Panc1 (cell line): ENCODE data around the gene FSHR. TPM values are rescaled to one million over a fixed set of nuclear protein-coding genes. Genes with fewer than 3 reads are reported as not detected.

Experiments
- ATAC-seq: fragments of 200-7000 bp; cut with Tn5 transposase; 2 replicates; pipeline ENCODE4 v1.9.1; 2020; ENCODE audit warnings: mild to moderate bottlenecking, moderate library complexity
- BruUV-seq: library from RNA; stranded (reverse); fragments of 400-500 nt; replicated peaks from 2 replicates; lab custom pipeline; 2021; lab: Mats Ljungman, UMichigan
- CTCF ChIA-PET: fragments of 300-600 bp; sonication (Branson Sonifier 250); formaldehyde crosslinking; loops from one replicate; lab custom pipeline; 2022; ENCODE audit warnings: antibody characterized with exemption; lab: Charles Lee
- POLR2A ChIA-PET: fragments of 300-600 bp; sonication (Branson Sonifier 250); formaldehyde crosslinking; loops from one replicate; lab custom pipeline; 2022; ENCODE audit warnings: antibody characterized with exemption; lab: Charles Lee
- DNase-seq: peaks from one replicate; pipeline ENCODE4 v3.0.0-alpha.2; 2010; ENCODE audit warnings: low read depth, low spot score
- H3K27ac ChIP-seq: 2 replicates; pipeline ENCODE4 v1.5.1; 2011; ENCODE audit warnings: mild to moderate bottlenecking, low read length, inconsistent platforms
- H3K27me3 ChIP-seq: fragments of 200-500 bp; sonication (Bioruptor generic); 2 replicates; pipeline ENCODE4 v1.6.0; 2014; ENCODE audit warnings: low read length, inconsistent platforms; ENCODE audit not compliant: control insufficient read depth, insufficient read depth
- H3K36me3 ChIP-seq: fragments of 200-500 bp; sonication (Bioruptor generic); 2 replicates; pipeline ENCODE4 v1.5.1; 2014; ENCODE audit warnings: inconsistent platforms, mild to moderate bottlenecking, low read length, moderate library complexity; ENCODE audit not compliant: control insufficient read depth, insufficient read depth
- H3K4me1 ChIP-seq: 2 replicates; pipeline ENCODE4 v1.5.1; 2011; ENCODE audit warnings: inconsistent platforms, mild to moderate bottlenecking, low read length, moderate library complexity; ENCODE audit not compliant: control insufficient read depth, insufficient read depth
- H3K4me3 ChIP-seq, 2 experiments: 2 replicates each; pipeline ENCODE4 v1.5.1; 2011 to 2012; ENCODE audit warnings: low read depth in 2 of 2, low read length in 2 of 2, mild to moderate bottlenecking in 2 of 2, inconsistent platforms in 1 of 2, moderate library complexity in 1 of 2
- H3K9me3 ChIP-seq: fragments of 200-500 bp; sonication (Bioruptor generic); 2 replicates; pipeline ENCODE4 v1.5.1; 2014; ENCODE audit warnings: low read depth, mild to moderate bottlenecking, inconsistent platforms, low read length, moderate library complexity; ENCODE audit not compliant: control insufficient read depth, insufficient read depth
- CTCF ChIP-seq: fragments of 450-650 bp; IDR thresholded peaks from 2 replicates; pipeline ENCODE4 v1.5.1; 2017; ENCODE audit warnings: mild to moderate bottlenecking
- POLR2AphosphoS5 ChIP-seq: IDR thresholded peaks from 2 replicates; pipeline ENCODE4 v1.6.1; 2012; ENCODE audit warnings: mild to moderate bottlenecking, low read depth, low read length, moderate library complexity
- REST ChIP-seq, 2 experiments: IDR thresholded peaks; 2 replicates each; pipeline ENCODE4 v1.6.1; 2011 to 2012; ENCODE audit warnings: low read depth in 2 of 2, control low read depth in 1 of 2, low read length in 1 of 2, mild to moderate bottlenecking in 1 of 2, moderate library complexity in 1 of 2; ENCODE audit not compliant: insufficient read depth in 1 of 2
- SIN3A ChIP-seq: IDR thresholded peaks from 2 replicates; pipeline ENCODE4 v1.6.1; 2012; ENCODE audit warnings: low read depth, mild to moderate bottlenecking, low read length, moderate library complexity, borderline replicate concordance; ENCODE audit not compliant: insufficient read depth
- TCF7L2 ChIP-seq: IDR thresholded peaks from 2 replicates; pipeline ENCODE4 v1.6.1; 2011; ENCODE audit warnings: mild to moderate bottlenecking, low read depth, low read length, inconsistent platforms
- in situ Hi-C: cut with HindIII; loops from 2 replicates; pipeline ENCODE4 v1.10.0; 2016; ENCODE audit warnings: low sequenced_read_pairs, low pct_unique_long_range_greater_than_20kb
- intact Hi-C: fragments of 100-400 bp; cut with micrococcal nuclease; formaldehyde crosslinking; loops from one replicate; pipeline ENCODE4 v1.10.0; 2022; ENCODE audit not compliant: unreplicated experiment
- total RNA-seq: library from RNA; stranded (reverse); gene quantifications from one replicate; pipeline ENCODE4 v1.2.1, GENCODE V29; 2021; ENCODE audit not compliant: unreplicated experiment

Gene FSHR
- total RNA-seq, 1 experiment from 2014 or later: not detected

- no peak for TF ChIP-seq TCF7L2
- TF ChIP-seq REST (IDR thresholded peaks at IDR 0.05; ENCODE audit: insufficient read depth in 1 of 2, low read depth in 2 of 2, low read length in 1 of 2): no peak
- no peak for TF ChIP-seq POLR2AphosphoS5
- intact Hi-C loops: no loop called here
- BruUV-seq: no TSS peak
These were observed 120.7 kb downstream of the FSHR start for GRCh38 chr2:49033394-49034185.

GRCh38 chr2:49032936-49033335, 121.4 kb downstream of the FSHR start:
- Histone ChIP-seq H3K4me3 (no peak overlapping the region), H3K4me1 (no peaks in the 10 kb centered on the region), H3K27me3 (no peaks in the 10 kb centered on the region), H3K9me3 (no peaks in the 10 kb centered on the region), H3K36me3 (no peaks in the 10 kb centered on the region), H3K27ac (no peak overlapping the region)
- TF ChIP-seq SIN3A (no peak), CTCF (no peak)
- ATAC-seq (no peak), DNase-seq (no peak)
- in situ Hi-C loops: no loop called here
- no TSS peak for BruUV-seq
- ChIA-PET POLR2A (no interaction called here), CTCF (no interaction called here)
- intact Hi-C loops: no loop called here

More at GRCh38 chr2:49033394-49034185, 120.7 kb downstream of the FSHR start:
- ChIA-PET POLR2A (no interaction called here), CTCF (no interaction called here)
- Histone ChIP-seq H3K4me1 (no peaks in the 10 kb centered on the region), H3K27ac (no peak overlapping the region), H3K9me3 (no peaks in the 10 kb centered on the region), H3K36me3 (no peaks in the 10 kb centered on the region), H3K4me3 (no peak overlapping the region), H3K27me3 (no peaks in the 10 kb centered on the region)
- ATAC-seq (no peak), DNase-seq (no peak)
- in situ Hi-C loops: no loop called here

- TF ChIP-seq REST (IDR thresholded peaks at IDR 0.05; ENCODE audit: insufficient read depth in 1 of 2, low read depth in 2 of 2, low read length in 1 of 2) (no peak), POLR2AphosphoS5 (no peak), TCF7L2 (no peak), SIN3A (no peak), CTCF (no peak)
- no peak overlapping the region for H3K4me3 ChIP-seq
- H3K9me3 ChIP-seq: no peaks in the 10 kb centered on the region
- H3K4me1 ChIP-seq: no peaks in the 10 kb centered on the region
- intact Hi-C loops: no loop called here
- H3K36me3 ChIP-seq: no peaks in the 10 kb centered on the region
- no peaks in the 10 kb centered on the region for H3K27me3 ChIP-seq
- ChIA-PET POLR2A (no interaction called here), CTCF (no interaction called here)
- no peak for DNase-seq
- BruUV-seq: no TSS peak
- ATAC-seq: no peak
- in situ Hi-C loops: no loop called here
- H3K27ac ChIP-seq: no peak overlapping the region
These were observed 122.2 kb downstream of the FSHR start for GRCh38 chr2:49032126-49032525.
